Thoracic aorta (tissue), 2 donors: ENCODE data around the gene SEPHS1. TPM values are rescaled to one million over a fixed set of nuclear protein-coding genes. Genes with fewer than 3 reads are reported as not detected.

Source experiments
- ATAC-seq: fragments of 150-250 bp; one replicate; pipeline ENCODE4 v1.8.0; 2017; ENCODE audit warnings: low read depth; ENCODE audit not compliant: insufficient number of reproducible peaks, low FRiP score
- DNase-seq: peaks from one replicate; pipeline ENCODE4 v3.0.0-alpha.2; 2020; ENCODE audit warnings: low spot score
- H3K27ac ChIP-seq, 2 donors: fragments of 200-600 bp; sonication (generic); 1 replicate in 1 of 2; 2 replicates in 1 of 2; pipeline ENCODE4 v1.5.1; 2016; ENCODE audit warnings: mild to moderate bottlenecking in 2 of 2, moderate library complexity in 2 of 2
- H3K27me3 ChIP-seq: fragments of 200-600 bp; sonication (generic); replicated peaks from 2 replicates; pipeline ENCODE4 v1.6.0; 2016; ENCODE audit warnings: mild to moderate bottlenecking; ENCODE audit not compliant: insufficient read depth
- H3K36me3 ChIP-seq: fragments of 200-600 bp; sonication (generic); one replicate; pipeline ENCODE4 v1.5.1; 2016
- H3K4me1 ChIP-seq, 2 donors: fragments of 200-600 bp; sonication (generic); 1 replicate in 1 of 2; 2 replicates in 1 of 2; pipeline versions ENCODE4 v1.5.1 to v1.6.0; 2016; ENCODE audit warnings: low read depth in 2 of 2, mild to moderate bottlenecking in 1 of 2; ENCODE audit not compliant: control insufficient read depth in 1 of 2
- H3K4me3 ChIP-seq: fragments of 200-600 bp; sonication (generic); 2 replicates; pipeline ENCODE4 v1.5.1; 2016; ENCODE audit warnings: mild to moderate bottlenecking
- H3K9me3 ChIP-seq: fragments of 200-600 bp; sonication (generic); 2 replicates; pipeline ENCODE4 v1.5.1; 2016
- total RNA-seq, 2 donors: library from RNA; depleted of rRNA; stranded (reverse); fragments of >200 nt; gene quantifications; one replicate each; pipeline versions ENCODE4 v1.1.0 to v1.2.3, GENCODE V29; 2016
- TF ChIP-seq, protein P1 (sequence below): fragments of 200-600 bp; sonication (generic); IDR thresholded peaks from one replicate; pipeline ENCODE4 v1.5.1; 2019; ENCODE audit warnings: antibody characterized with exemption

Gene SEPHS1
- total RNA-seq, 2 donors from 2014 or later: 24.8 to 68.6 TPM

DNA sequence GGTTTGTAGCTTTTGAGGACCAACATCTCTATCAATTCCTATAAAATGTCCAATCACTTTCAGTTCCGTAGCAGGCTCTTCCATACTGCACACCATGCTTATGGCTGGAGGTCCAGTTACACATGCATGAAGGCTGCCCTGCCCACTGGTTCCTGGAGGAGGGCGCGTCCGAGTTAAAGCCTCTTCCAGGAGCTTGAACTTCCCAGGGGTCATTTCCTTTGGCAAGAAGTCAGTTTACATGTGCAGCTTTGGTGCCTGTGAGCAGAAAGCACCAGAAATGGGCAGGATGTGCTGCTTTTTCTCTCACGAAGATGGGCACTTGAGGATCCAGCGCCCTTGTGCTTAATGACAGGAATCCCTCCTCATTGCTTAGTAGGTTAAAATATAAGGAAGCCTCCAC lies 30.6 kb downstream of the SEPHS1 start:
- no peak for DNase-seq
- peaks cover 18% of the 10 kb centered on the region for H3K36me3 ChIP-seq
- no peak overlapping the region for H3K27ac ChIP-seq
- H3K9me3 ChIP-seq: no peaks in the 10 kb centered on the region
- TF ChIP-seq, protein P1, sequence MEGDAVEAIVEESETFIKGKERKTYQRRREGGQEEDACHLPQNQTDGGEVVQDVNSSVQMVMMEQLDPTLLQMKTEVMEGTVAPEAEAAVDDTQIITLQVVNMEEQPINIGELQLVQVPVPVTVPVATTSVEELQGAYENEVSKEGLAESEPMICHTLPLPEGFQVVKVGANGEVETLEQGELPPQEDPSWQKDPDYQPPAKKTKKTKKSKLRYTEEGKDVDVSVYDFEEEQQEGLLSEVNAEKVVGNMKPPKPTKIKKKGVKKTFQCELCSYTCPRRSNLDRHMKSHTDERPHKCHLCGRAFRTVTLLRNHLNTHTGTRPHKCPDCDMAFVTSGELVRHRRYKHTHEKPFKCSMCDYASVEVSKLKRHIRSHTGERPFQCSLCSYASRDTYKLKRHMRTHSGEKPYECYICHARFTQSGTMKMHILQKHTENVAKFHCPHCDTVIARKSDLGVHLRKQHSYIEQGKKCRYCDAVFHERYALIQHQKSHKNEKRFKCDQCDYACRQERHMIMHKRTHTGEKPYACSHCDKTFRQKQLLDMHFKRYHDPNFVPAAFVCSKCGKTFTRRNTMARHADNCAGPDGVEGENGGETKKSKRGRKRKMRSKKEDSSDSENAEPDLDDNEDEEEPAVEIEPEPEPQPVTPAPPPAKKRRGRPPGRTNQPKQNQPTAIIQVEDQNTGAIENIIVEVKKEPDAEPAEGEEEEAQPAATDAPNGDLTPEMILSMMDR: no peak
- H3K4me3 ChIP-seq: no peak overlapping the region
- no peak for ATAC-seq
- peaks cover 0 to 8% of the 10 kb centered on the region in 2 donors for H3K4me1 ChIP-seq
- H3K27me3 ChIP-seq: no peaks in the 10 kb centered on the region

DNA sequence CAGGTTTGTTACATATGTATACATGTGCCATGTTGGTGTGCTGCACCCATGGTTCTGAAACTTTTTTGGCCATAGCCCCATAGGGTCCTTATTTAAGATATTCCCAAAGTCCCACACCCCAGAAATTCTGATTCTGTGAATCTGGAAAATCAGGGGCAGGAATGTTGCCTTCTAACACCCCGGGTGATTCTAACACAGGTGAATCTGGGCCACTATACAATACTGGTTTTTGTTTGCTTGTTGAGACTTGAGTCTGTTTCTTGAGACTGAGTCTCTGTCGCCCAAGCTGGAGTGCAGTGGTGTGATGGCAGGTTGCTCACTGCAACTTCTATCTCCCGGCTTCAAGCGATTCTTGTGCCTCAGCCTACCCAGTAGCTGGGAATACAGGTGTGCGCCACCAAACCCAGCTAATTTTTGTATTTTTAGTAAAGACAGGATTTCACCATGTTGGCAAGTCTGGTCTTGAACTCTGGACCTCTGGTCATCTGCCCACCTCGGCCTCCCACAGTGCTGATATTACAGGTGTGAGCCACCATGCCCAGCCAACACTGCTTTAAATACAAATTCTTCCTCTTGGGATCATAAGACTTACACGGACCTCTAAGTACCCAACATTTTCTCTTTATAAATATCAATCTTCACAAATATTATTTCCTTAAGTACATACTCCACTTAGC lies 31.3 kb downstream of the SEPHS1 start:
- TF ChIP-seq, protein P1: no peak
- no peak overlapping the region for H3K4me3 ChIP-seq
- peaks cover 17% of the 10 kb centered on the region for H3K36me3 ChIP-seq
- no peak for DNase-seq
- no peak overlapping the region for H3K27ac ChIP-seq
- H3K27me3 ChIP-seq: no peaks in the 10 kb centered on the region
- peaks cover 0 to 8% of the 10 kb centered on the region in 2 donors for H3K4me1 ChIP-seq
- no peak for ATAC-seq
- H3K9me3 ChIP-seq: no peaks in the 10 kb centered on the region

GRCh38 chr10:13315361-13315760 lies 32.7 kb downstream of the SEPHS1 start:
- TF ChIP-seq, protein P1: no peak
- no peak for DNase-seq
- Histone ChIP-seq H3K4me1 (peaks cover 0 to 8% of the 10 kb centered on the region in 2 donors), H3K9me3 (no peaks in the 10 kb centered on the region), H3K27ac (no peak overlapping the region), H3K36me3 (peaks cover 9% of the 10 kb centered on the region), H3K4me3 (no peak overlapping the region), H3K27me3 (no peaks in the 10 kb centered on the region)
- no peak for ATAC-seq

DNA sequence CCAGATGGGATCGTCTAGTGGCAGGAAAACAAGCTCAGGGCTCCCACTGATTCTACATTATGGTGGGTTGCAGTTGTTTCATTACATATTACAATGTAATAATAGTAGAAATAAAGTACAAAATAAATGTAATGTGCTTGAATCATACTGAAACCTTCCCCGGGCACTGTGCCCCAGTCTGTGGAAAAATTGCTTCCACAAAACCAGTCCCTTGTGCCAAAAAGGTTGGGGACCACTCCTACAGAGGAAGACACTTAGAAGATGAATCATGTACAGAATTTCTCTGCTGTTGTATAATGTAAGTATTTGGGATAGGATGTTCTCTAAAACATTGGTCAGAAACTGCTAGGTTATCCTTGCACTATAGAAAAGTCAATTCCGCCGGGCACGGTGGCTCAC lies 36.9 kb downstream of the SEPHS1 start:
- no peak overlapping the region for H3K27ac ChIP-seq
- TF ChIP-seq, protein P1: no peak
- no peaks in the 10 kb centered on the region for H3K36me3 ChIP-seq
- no peaks in the 10 kb centered on the region for H3K9me3 ChIP-seq
- H3K4me1 ChIP-seq: peaks cover 0 to 8% of the 10 kb centered on the region in 2 donors
- H3K4me3 ChIP-seq: no peak overlapping the region
- no peaks in the 10 kb centered on the region for H3K27me3 ChIP-seq
- no peak for ATAC-seq
- no peak for DNase-seq

DNA sequence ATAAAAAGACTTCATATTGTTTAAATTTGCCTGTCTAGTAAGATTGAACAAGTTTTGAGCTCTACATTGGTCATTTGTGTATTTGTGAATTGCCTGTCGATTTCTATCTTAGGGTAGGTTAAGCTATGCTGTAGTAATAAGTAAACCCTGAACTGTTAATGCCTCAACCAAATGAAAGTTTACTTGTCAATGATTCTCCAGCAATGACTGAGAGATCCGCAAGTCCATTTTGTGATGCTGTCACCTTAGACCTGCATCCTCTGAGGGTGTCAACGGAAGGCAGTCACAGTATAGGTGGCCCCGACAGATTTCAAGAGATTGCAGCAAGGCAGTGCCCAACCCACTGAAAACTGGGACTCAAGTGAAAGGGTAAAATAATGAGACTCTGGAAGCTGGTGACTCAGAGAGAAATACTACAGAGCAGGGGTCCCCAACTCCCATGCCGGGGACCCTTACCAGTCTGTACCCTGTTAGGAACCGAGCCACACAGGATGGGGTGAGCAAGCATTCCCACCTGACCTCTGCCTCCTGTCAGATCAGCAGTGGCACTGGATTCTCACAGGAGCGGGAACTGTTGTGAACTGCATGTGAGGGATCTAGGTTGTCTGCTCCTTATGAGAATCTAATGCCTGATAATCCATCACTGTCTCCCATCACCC lies 37.4 kb downstream of the SEPHS1 start:
- DNase-seq (no peak), ATAC-seq (no peak)
- Histone ChIP-seq H3K27ac (no peak overlapping the region), H3K36me3 (no peaks in the 10 kb centered on the region), H3K9me3 (no peaks in the 10 kb centered on the region), H3K4me1 (peaks cover 0 to 7% of the 10 kb centered on the region in 2 donors), H3K27me3 (no peaks in the 10 kb centered on the region), H3K4me3 (no peak overlapping the region)
- TF ChIP-seq, protein P1: no peak
